Colonic mucosa (tissue), 4 donors: ENCODE data around the gene PPP1R13B. TPM values are rescaled to one million over a fixed set of nuclear protein-coding genes. Genes with fewer than 3 reads are reported as not detected.

Experiments used
- DNase-seq: peaks from one replicate; pipeline ENCODE4 v3.0.0-alpha.2; 2020
- H3K27ac ChIP-seq: fragments of 200-600 bp; one replicate; pipeline ENCODE4 v1.8.0; 2021
- H3K27me3 ChIP-seq: fragments of 200-600 bp; one replicate; pipeline ENCODE4 v1.8.0; 2021
- H3K36me3 ChIP-seq: fragments of 200-600 bp; one replicate; pipeline ENCODE4 v1.8.0; 2021
- H3K4me1 ChIP-seq: fragments of 200-600 bp; one replicate; pipeline ENCODE4 v1.8.0; 2021; ENCODE audit warnings: mild to moderate bottlenecking
- H3K4me3 ChIP-seq: fragments of 200-600 bp; one replicate; pipeline ENCODE4 v1.8.0; 2021
- H3K9ac ChIP-seq, 2 donors: one replicate each; pipeline ENCODE4 v1.7.0; 2013; ENCODE audit warnings: control low read depth in 2 of 2, low read depth in 2 of 2, low read length in 2 of 2
- H3K9me3 ChIP-seq: fragments of 200-600 bp; one replicate; pipeline ENCODE4 v1.8.0; 2021
- CTCF ChIP-seq: fragments of 200-600 bp; IDR thresholded peaks from one replicate; pipeline ENCODE4 v1.8.0; 2022; ENCODE audit warnings: antibody characterized with exemption, mild to moderate bottlenecking
- intact Hi-C: fragments of 100-400 bp; cut with DNase I; formaldehyde crosslinking; loops from one replicate; pipeline ENCODE4 v1.14.1; 2022
- total RNA-seq, 2 donors: library from RNA; stranded (reverse); fragmentation: NEBNext Ultra II Directional in 1 of 2; extraction: Animal tissue kit (Norgen Biotek cat#: 25700) in 1 of 2; gene quantifications; one replicate each; pipeline ENCODE4 v1.2.1, GENCODE V29; 2021
- donor health status: healthy.
- donor health status: DM: no; HTN: no; CAD: no.
- donor health status: DM: no; HTN: no; CAD: no.

PPP1R13B gene
- total RNA-seq, 2 donors from 2014 or later: 41.1 to 48.3 TPM

- H3K27ac ChIP-seq: no peak overlapping the region
- no peak for DNase-seq
- intact Hi-C loops: no loop called here
Observed at GRCh38 chr14:103705504-103706284, 141.7 kb downstream of the PPP1R13B start.

GRCh38 chr14:103705118-103705503 is 142.3 kb downstream of the PPP1R13B start:
- TF ChIP-seq CTCF: no peak
- Histone ChIP-seq H3K9ac (no peak overlapping the region), H3K4me1 (no peaks in the 10 kb centered on the region), H3K27ac (no peak overlapping the region), H3K9me3 (no peaks in the 10 kb centered on the region), H3K4me3 (no peak overlapping the region), H3K27me3 (no peaks in the 10 kb centered on the region), H3K36me3 (no peaks in the 10 kb centered on the region)
- no peak for DNase-seq
- intact Hi-C loops: no loop called here

More at GRCh38 chr14:103705504-103706284, 141.7 kb downstream of the PPP1R13B start:
- no peak overlapping the region for H3K4me3 ChIP-seq
- H3K9me3 ChIP-seq: no peaks in the 10 kb centered on the region
- TF ChIP-seq CTCF: no peak
- no peaks in the 10 kb centered on the region for H3K4me1 ChIP-seq
- no peaks in the 10 kb centered on the region for H3K36me3 ChIP-seq
- H3K9ac ChIP-seq: no peak overlapping the region
- H3K27me3 ChIP-seq: no peaks in the 10 kb centered on the region

GRCh38 chr14:103704708-103705107 is 142.7 kb downstream of the PPP1R13B start:
- Histone ChIP-seq H3K27me3 (no peaks in the 10 kb centered on the region), H3K9me3 (no peaks in the 10 kb centered on the region), H3K36me3 (no peaks in the 10 kb centered on the region), H3K9ac (no peak overlapping the region), H3K27ac (no peak overlapping the region), H3K4me1 (no peaks in the 10 kb centered on the region), H3K4me3 (no peak overlapping the region)
- TF ChIP-seq CTCF: no peak
- DNase-seq: no peak
- intact Hi-C loops: no loop called here

- intact Hi-C loops: no loop called here
- TF ChIP-seq CTCF: no peak
- Histone ChIP-seq H3K9ac (no peak overlapping the region), H3K27ac (no peak overlapping the region), H3K4me3 (no peak overlapping the region), H3K27me3 (no peaks in the 10 kb centered on the region), H3K9me3 (no peaks in the 10 kb centered on the region), H3K4me1 (no peaks in the 10 kb centered on the region), H3K36me3 (no peaks in the 10 kb centered on the region)
- DNase-seq: no peak
Observed at GRCh38 chr14:103703433-103704385, 143.7 kb downstream of the PPP1R13B start.

- no peak for DNase-seq
- Histone ChIP-seq H3K27ac (no peak overlapping the region), H3K9me3 (no peaks in the 10 kb centered on the region), H3K4me3 (no peak overlapping the region), H3K9ac (no peak overlapping the region), H3K4me1 (peaks cover 4% of the 10 kb centered on the region), H3K27me3 (no peaks in the 10 kb centered on the region), H3K36me3 (no peaks in the 10 kb centered on the region)
- intact Hi-C loops: no loop called here
- TF ChIP-seq CTCF: no peak
Observed at GRCh38 chr14:103702497-103703432, 144.6 kb downstream of the PPP1R13B start.
